ENCODE results near the gene PRF1.

PRF1 gene

DNA sequence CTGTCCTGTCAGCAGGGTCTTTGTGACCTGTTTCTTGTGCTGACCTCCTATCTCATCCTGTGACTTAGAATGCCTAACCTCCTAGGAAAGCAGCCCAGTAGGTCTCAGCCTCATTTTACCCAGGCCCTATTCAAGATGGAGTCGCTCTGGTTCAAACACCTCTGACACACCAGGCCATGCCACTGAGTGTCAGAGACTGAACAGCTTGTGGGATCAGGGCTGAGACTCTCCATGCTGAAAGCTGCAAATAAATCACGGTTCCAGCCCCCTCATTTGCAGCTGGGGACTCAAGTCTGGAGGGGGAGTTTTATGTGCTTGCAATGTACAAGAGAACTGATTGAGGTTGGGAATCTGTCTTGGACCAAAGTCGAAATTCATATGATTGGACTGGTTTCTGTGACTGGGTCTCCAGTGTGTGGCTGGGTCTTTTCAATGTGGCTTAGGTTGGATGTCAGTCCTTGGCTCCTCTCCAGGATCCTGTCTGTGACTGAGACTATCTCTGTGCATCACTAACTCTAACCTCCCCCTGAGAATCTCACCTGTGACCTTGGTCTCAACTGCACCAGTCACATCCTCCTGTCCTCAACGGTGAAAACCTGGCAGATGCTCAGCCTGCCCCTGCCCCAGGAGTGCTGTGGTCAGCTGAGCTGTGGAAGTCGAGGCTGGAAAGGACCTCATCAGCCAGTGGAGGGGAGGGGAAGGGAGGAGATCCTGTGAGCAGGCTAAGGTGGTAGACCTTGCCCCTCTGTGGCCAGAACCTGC lies 11.7 kb downstream of the PRF1 start:
- TF ChIP-seq CTCF (IDR thresholded peaks at IDR 0.05; ENCODE audit: insufficient read depth, missing control alignments): no peak
- FAIRE-seq (no peak), DNase-seq (ENCODE audit: insufficient read length, low spot score) (no peak)

GRCh38 chr10:70589762-70590654 lies 12.5 kb downstream of the PRF1 start:
- FAIRE-seq: no peak
- TF ChIP-seq CTCF (IDR thresholded peaks at IDR 0.05; ENCODE audit: insufficient read depth, missing control alignments): no peak
- no peak for DNase-seq (ENCODE audit: insufficient read length, low spot score)

DNA sequence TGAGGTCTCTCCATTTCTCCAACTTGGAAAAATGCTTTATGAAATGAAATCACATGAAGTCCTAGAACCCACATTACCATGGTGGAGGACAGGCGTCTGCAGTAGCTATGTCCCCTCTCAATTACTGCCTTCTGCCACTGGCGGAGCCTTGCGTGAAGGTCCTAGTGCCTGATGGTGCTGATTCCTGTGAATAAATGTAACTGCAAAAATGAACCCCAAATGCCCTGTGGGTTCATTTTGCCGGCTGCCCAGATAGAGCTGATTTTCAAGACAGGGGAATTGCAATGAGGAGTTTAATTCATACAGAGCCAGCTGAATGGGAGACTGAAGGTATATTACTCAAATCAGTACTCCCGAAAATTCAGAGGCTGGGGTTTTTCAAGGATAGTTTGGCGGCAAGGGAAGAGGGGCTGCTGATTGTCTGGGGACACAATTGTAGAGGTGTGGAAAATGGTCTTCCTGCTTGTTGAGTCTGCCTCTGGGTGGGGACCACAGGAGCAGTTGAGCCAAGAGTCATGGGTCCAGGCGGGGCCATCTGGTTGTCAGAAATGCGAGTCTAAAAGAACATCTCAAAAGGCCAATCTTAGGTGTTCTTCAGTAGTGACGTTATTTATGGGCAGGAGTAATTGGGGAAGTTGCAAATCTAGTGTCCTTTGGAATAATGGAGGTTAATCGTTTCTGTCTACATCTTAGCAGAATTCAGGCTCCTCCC lies 13.5 kb downstream of the PRF1 start:
- no peak for TF ChIP-seq CTCF (IDR thresholded peaks at IDR 0.05; ENCODE audit: insufficient read depth, missing control alignments)
- no peak for DNase-seq (ENCODE audit: insufficient read length, low spot score)
- FAIRE-seq: no peak

- no peak for TF ChIP-seq CTCF (IDR thresholded peaks at IDR 0.05; ENCODE audit: insufficient read depth, missing control alignments)
- FAIRE-seq (no peak), DNase-seq (ENCODE audit: insufficient read length, low spot score) (no peak)
These were observed 14.3 kb downstream of the PRF1 start for GRCh38 chr10:70588255-70588654.

DNA sequence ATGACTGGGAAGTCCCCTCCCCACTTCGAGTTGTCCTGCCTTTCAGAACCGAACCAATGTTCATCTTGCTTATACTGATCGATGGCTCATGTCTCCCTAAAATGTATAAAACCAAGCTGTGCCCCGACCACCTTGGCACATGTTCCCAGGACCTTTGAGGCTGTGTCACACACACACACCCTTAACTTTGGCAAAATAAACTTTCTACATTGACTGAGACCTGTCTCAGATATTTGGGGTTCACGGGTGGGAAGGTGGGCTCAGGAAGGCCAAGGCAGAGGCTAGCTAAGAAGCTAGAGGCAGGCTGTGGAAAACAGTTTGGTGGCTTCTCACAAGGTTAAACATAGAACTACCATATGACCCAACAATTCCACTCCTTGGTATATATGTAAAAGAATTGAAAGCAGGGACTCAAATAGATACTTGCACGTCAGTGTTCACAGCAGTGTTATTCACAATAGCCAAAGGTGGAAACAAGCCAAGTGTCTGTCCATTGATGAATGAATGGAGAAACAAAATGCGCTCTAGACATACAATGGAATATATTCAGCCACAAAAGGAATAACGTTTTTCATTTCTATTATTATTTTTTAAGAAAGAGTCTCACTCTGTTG lies 15.4 kb downstream of the PRF1 start:
- no peak for FAIRE-seq
- DNase-seq (ENCODE audit: insufficient read length, low spot score): no peak
- no peak for TF ChIP-seq CTCF (IDR thresholded peaks at IDR 0.05; ENCODE audit: insufficient read depth, missing control alignments)

DNA sequence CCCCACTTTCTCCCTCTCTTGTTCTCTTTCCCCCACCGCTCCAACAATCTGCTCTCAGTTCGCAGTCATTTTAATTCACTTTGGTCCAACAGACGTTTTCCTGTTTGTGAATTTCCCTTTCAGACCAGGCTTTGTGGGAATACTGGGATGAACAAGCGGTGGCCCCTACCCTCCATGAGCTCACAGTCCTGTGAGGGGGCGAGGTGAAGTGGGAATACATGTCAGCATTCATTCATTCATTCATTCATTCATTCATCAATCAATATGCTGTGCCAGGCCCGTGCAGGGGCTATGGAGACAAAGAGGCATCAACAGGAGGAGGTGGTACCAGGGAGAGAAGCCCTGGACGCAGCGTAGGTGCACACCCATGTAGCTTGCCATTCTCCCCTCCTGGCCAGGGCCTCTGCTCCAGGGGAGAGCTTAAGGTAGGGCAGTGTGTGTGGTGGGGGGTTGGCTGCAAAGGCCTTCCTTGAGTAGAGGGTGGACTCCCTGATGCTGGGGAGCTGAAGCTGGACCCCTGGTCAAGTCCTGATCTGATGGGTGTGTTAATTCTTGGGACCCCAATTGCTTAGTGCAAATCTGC lies 16.1 kb downstream of the PRF1 start:
- FAIRE-seq (no peak), DNase-seq (ENCODE audit: insufficient read length, low spot score) (no peak)
- no peak for TF ChIP-seq CTCF (IDR thresholded peaks at IDR 0.05; ENCODE audit: insufficient read depth, missing control alignments)
